HUES64 (cell line): ENCODE data around the gene TJAP1.

Experiments
- H3K27ac ChIP-seq: 2 replicates; pipeline ENCODE4 v1.7.0; 2013; ENCODE audit warnings: low read depth, low read length, inconsistent platforms
- H3K27me3 ChIP-seq: 2 replicates; pipeline ENCODE4 v1.6.1; 2013; ENCODE audit warnings: mild to moderate bottlenecking, low read length; ENCODE audit not compliant: insufficient read depth
- H3K36me3 ChIP-seq: 2 replicates; pipeline ENCODE4 v1.6.1; 2013; ENCODE audit warnings: mild to moderate bottlenecking, low read length; ENCODE audit not compliant: insufficient read depth
- H3K4me1 ChIP-seq: 2 replicates; pipeline ENCODE4 v1.6.1; 2013; ENCODE audit warnings: mild to moderate bottlenecking, low read length, moderate library complexity; ENCODE audit not compliant: insufficient read depth
- H3K4me3 ChIP-seq: 2 replicates; pipeline ENCODE4 v1.5.1; 2013; ENCODE audit warnings: mild to moderate bottlenecking, low read length, moderate library complexity
- H3K9ac ChIP-seq: 2 replicates; pipeline ENCODE4 v1.6.1; 2013; ENCODE audit warnings: mild to moderate bottlenecking, low read depth, low read length
- H3K9me3 ChIP-seq: 2 replicates; pipeline ENCODE4 v1.6.1; 2013; ENCODE audit warnings: low read depth, low read length; ENCODE audit not compliant: insufficient read depth
- WGBS: fragments of 150-250, 120-280 bp; methylation state at CpG from one replicate; pipeline ENCODE4 v1.1.7; 2013; ENCODE audit warnings: missing lambda C conversion rate; 5-methylcytosine and 5-hydroxymethylcytosine counted together

The TJAP1 gene

DNA sequence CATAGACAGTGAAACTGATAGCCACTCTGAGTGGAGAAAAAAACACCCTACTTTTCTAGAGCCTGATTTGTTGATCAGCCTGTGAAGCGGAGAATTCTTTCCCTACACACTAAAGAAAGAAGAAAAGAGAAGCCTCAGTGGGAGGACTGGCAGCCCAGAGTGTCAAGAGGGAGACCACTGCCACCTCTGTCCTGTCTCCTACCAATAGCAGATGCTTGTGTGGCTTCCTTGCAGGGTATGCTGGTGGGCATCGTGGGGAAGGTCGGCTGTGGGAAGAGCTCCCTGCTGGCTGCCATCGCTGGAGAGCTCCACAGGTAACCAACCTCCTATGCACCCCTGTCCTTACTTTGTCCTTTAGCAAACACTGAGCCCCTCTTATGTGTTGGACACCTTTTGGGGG, 39.7 kb upstream of the TJAP1 start:
- Histone ChIP-seq H3K36me3 (peaks cover 18% of the 10 kb centered on the region), H3K4me3 (no peak overlapping the region), H3K27ac (no peak overlapping the region), H3K9me3 (no peaks in the 10 kb centered on the region), H3K27me3 (no peaks in the 10 kb centered on the region), H3K9ac (no peak overlapping the region), H3K4me1 (no peaks in the 10 kb centered on the region)
- WGBS = 97% methylated on average over 3 of the region's 4 CpGs

DNA sequence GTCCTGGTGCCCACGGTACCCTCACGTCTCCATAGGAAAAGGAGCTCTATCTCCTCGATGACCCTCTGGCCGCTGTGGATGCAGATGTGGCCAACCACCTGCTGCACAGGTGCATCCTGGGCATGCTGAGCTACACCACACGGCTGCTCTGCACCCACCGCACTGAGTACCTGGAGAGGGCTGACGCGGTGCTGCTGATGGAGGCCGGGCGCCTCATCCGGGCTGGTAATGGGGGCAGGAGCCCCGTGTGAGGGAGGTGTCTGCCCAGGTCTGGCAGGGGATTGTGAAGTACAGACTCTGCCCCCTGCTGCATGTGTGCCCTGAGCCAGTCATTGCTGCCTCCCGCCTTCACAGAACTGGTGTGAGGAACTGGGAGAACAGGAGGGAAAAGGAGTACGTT, 34.4 kb upstream of the TJAP1 start:
- Histone ChIP-seq H3K9ac (no peak overlapping the region), H3K9me3 (no peaks in the 10 kb centered on the region), H3K27ac (no peak overlapping the region), H3K4me3 (no peak overlapping the region), H3K36me3 (peaks cover 22% of the 10 kb centered on the region), H3K27me3 (no peaks in the 10 kb centered on the region), H3K4me1 (no peaks in the 10 kb centered on the region)
- 93% methylated on average over 14 of the region's 14 CpGs for WGBS

DNA sequence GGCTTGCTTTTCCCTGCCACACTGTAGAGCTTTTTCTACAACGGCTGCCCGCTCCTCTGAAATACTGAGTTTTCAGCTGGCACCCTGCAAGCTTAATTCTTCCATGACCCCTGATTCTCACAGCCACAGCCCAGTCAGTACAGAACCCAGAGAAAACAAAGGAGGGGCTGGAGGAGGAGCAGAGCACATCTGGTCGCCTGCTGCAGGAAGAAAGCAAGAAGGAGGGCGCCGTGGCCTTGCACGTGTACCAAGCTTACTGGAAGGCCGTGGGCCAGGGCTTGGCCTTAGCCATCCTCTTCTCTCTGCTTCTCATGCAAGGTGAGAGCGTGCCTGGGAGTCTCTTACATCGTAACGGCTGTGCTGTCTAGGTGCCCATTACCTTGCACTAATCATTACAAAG, 33.3 kb upstream of the TJAP1 start:
- H3K4me1 ChIP-seq = no peaks in the 10 kb centered on the region
- 92% methylated on average over 10 of the region's 10 CpGs for WGBS
- H3K4me3 ChIP-seq = no peak overlapping the region
- H3K27ac ChIP-seq = no peak overlapping the region
- no peaks in the 10 kb centered on the region for H3K9me3 ChIP-seq
- peaks cover 19% of the 10 kb centered on the region for H3K36me3 ChIP-seq
- no peaks in the 10 kb centered on the region for H3K27me3 ChIP-seq
- no peak overlapping the region for H3K9ac ChIP-seq

DNA sequence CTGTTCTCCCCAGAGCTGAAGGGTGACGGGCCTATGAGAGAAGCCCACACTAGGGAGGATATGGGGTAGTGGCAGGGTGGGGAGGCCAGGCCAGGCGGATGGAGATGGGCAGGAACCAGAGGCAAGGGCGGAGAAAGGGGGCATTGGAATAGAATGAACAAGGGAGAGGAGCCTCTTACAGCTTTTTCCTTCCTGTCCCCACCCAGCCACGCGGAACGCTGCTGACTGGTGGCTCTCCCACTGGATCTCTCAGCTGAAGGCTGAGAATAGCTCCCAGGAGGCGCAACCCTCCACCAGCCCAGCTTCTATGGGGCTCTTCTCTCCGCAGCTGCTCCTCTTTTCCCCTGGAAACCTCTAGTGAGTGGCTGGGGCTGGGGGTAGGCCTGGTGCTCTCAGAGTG, 32.8 kb upstream of the TJAP1 start:
- WGBS = 92% methylated on average over 7 of the region's 8 CpGs
- H3K36me3 ChIP-seq = peaks cover 21% of the 10 kb centered on the region
- H3K27me3 ChIP-seq = no peaks in the 10 kb centered on the region
- H3K27ac ChIP-seq = no peak overlapping the region
- H3K9ac ChIP-seq = no peak overlapping the region
- no peaks in the 10 kb centered on the region for H3K4me1 ChIP-seq
- no peak overlapping the region for H3K4me3 ChIP-seq
- no peaks in the 10 kb centered on the region for H3K9me3 ChIP-seq

DNA sequence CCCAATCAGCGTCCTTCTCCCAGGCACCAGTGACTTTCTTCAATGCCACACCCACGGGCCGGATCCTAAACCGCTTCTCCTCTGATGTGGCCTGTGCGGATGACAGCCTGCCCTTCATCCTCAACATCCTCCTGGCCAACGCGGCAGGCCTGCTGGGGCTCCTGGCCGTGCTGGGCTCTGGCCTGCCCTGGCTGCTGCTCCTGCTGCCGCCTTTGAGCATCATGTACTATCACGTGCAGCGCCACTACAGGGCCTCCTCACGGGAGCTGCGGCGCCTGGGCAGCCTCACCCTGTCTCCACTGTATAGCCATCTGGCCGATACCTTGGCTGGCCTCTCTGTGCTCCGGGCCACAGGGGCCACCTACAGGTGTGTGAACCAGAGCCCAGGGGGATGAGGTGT, 31.8 kb upstream of the TJAP1 start:
- Histone ChIP-seq H3K4me3 (no peak overlapping the region), H3K27ac (no peak overlapping the region), H3K9me3 (no peaks in the 10 kb centered on the region), H3K36me3 (peaks cover 27% of the 10 kb centered on the region), H3K4me1 (no peaks in the 10 kb centered on the region), H3K27me3 (no peaks in the 10 kb centered on the region), H3K9ac (no peak overlapping the region)
- 95% methylated on average over 16 of the region's 16 CpGs for WGBS

DNA sequence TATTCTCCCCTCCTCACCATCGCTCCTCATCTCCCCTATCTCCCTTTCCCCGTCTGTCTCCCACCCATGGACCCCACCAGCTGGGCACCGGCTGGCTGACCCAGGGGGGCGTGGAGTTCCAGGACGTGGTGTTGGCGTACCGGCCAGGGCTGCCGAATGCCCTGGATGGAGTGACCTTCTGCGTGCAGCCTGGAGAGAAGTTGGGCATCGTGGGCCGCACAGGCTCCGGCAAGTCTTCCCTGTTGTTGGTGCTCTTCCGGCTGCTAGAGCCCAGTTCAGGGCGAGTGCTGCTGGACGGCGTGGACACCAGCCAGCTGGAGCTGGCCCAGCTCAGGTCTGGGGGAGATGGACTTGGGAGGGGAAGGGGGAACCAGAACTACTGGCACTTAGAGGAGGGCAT, 29.8 kb upstream of the TJAP1 start:
- WGBS = 94% methylated on average over 16 of the region's 16 CpGs
- Histone ChIP-seq H3K9ac (no peak overlapping the region), H3K27me3 (no peaks in the 10 kb centered on the region), H3K4me3 (no peak overlapping the region), H3K36me3 (peaks cover 35% of the 10 kb centered on the region), H3K4me1 (no peaks in the 10 kb centered on the region), H3K27ac (no peak overlapping the region), H3K9me3 (no peaks in the 10 kb centered on the region)

DNA sequence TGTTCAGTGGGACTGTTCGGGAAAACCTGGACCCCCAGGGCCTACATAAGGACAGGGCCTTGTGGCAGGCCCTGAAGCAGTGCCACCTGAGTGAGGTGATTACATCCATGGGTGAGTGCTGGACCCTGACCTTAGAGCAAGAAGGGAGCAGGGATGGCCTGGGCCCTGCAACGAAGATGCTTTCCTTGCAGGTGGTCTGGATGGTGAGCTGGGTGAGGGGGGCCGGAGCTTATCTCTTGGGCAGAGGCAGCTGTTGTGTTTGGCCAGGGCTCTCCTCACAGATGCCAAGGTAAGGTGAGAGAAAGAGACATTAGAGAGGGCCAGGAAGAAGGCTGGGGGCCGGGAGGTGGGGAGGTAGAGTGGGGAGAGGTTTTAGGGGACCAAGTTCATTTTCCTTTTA, 28.5 kb upstream of the TJAP1 start:
- Histone ChIP-seq H3K36me3 (peaks cover 30% of the 10 kb centered on the region), H3K4me1 (no peaks in the 10 kb centered on the region), H3K9me3 (no peaks in the 10 kb centered on the region), H3K4me3 (no peak overlapping the region), H3K27ac (no peak overlapping the region), H3K9ac (no peak overlapping the region), H3K27me3 (0 out of 2 replicates have a peak, but pooled peaks cover under 1% of the 10 kb centered on the region)
- 94% methylated on average over 4 of the region's 4 CpGs for WGBS

DNA sequence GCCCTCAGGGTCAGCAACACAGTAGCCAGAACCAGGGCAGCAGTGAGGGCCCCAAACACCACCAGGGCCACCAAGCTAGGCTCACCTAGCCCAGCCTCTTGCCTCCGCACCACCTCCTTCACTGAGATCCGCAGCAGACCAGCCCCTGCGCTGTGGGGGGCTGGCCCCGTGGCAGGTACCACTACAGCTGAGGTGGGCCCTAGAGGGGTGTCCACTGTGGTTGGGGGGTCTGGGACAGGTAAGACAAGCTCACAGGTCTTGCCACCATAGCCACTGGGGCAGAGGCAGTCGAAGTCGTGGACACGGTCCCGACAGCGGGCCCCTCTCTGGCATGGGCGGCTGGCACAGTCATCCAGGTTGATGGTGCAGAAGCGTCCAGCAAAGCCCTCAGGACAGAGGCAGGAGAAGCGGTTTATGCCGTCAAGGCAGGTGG, 26.7 kb upstream of the TJAP1 start:
- Histone ChIP-seq H3K27me3 (peaks cover 17% of the 10 kb centered on the region), H3K4me1 (no peaks in the 10 kb centered on the region), H3K36me3 (peaks cover 30% of the 10 kb centered on the region), H3K9me3 (no peaks in the 10 kb centered on the region), H3K27ac (no peak overlapping the region), H3K9ac (no peak overlapping the region), H3K4me3 (no peak overlapping the region)
- 91% methylated on average over 13 of the region's 13 CpGs for WGBS

DNA sequence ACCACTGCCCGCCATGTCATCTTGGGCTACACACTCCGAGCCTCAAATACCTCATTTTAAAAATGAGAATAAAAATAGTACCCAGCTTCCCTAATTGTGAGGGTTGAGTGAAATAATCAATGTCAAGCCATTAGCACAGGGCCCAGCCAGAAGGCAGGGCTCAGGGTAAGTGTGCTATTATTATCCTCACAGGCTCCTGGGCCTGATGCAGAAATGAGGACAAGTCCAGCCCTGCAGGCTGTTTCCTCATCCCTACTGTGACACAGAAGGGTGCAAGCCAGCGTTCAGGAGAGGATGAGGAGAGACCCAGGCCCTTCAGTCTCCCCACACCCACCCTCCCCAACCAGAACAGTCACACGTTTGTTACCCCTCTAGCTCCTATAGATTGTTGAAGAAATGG, 26.0 kb upstream of the TJAP1 start:
- no peaks in the 10 kb centered on the region for H3K4me1 ChIP-seq
- H3K36me3 ChIP-seq = peaks cover 30% of the 10 kb centered on the region
- H3K9me3 ChIP-seq = no peaks in the 10 kb centered on the region
- WGBS = 86% methylated on average over 1 of the region's 4 CpGs
- H3K27me3 ChIP-seq = peaks cover 24% of the 10 kb centered on the region
- no peak overlapping the region for H3K9ac ChIP-seq
- no peak overlapping the region for H3K4me3 ChIP-seq
- no peak overlapping the region for H3K27ac ChIP-seq

DNA sequence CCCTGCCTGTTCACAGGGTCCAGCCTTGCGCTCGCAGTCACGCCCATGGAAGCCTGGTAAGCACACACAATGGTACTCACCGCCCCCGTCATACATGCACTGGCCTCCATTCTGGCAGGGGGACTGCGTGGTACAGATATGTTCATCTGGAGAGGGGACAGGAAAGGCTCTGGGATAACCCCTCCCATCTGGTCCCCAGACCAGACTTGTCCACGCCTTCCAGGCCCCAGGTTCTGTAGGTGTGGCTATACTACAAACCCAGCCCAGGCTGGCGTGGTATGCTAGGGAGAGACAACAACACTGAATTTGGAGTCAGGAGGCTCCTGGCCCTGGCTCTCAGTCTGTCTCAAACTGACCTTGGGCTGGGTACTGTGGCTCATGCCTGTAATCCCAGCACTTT, 25.4 kb upstream of the TJAP1 start:
- Histone ChIP-seq H3K4me3 (no peak overlapping the region), H3K9ac (no peak overlapping the region), H3K4me1 (no peaks in the 10 kb centered on the region), H3K36me3 (peaks cover 30% of the 10 kb centered on the region), H3K9me3 (no peaks in the 10 kb centered on the region), H3K27me3 (peaks cover 29% of the 10 kb centered on the region), H3K27ac (no peak overlapping the region)
- WGBS = 94% methylated on average over 8 of the region's 8 CpGs

DNA sequence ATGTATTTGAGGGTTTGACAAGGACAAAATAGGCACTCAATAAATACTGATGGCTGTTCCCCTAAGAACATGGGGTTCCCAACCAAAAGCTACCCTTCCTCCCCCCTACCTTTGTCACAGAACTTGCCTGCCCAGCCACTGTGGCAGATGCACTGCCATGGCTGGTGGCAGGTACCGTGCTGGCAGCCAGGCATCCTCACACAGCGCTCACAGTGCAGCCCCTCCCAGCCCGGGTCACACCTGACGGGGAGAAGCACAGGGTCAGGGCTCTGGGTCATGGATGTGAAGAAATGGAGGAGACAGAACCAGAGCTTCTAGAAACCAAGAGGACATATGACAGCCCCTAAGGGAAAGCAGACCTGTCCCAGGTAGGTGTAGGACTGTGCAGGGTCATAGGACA, 24.5 kb upstream of the TJAP1 start:
- Histone ChIP-seq H3K4me3 (no peak overlapping the region), H3K9me3 (no peaks in the 10 kb centered on the region), H3K36me3 (peaks cover 29% of the 10 kb centered on the region), H3K27me3 (peaks cover 34% of the 10 kb centered on the region), H3K9ac (no peak overlapping the region), H3K27ac (no peak overlapping the region), H3K4me1 (no peaks in the 10 kb centered on the region)
- 93% methylated on average over 4 of the region's 4 CpGs for WGBS

DNA sequence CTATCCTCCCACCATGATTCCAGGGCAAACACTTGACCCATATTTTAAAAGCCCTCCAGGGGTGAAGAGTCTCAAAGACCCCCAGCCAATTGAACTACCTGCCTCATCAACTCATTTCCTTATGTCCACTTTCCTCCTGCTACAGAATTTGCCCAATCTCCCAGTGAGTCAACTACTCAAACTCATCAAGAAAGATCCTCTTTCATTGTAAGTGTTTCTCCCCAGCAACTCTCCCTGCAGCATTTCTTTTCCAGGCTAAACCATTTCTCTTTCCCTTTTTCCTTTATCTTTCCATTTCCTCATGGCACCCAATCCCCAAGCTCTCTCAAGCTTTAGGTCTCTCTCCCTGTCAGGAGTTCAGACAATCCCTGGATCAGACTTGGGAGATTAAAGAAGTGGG, 23.5 kb upstream of the TJAP1 start:
- no peak overlapping the region for H3K4me3 ChIP-seq
- H3K27me3 ChIP-seq = peaks cover 34% of the 10 kb centered on the region
- no peaks in the 10 kb centered on the region for H3K9me3 ChIP-seq
- no peak overlapping the region for H3K27ac ChIP-seq
- H3K4me1 ChIP-seq = no peaks in the 10 kb centered on the region
- peaks cover 26% of the 10 kb centered on the region for H3K36me3 ChIP-seq
- no peak overlapping the region for H3K9ac ChIP-seq
